GM12872 (cell line): ENCODE data around the gene PAX8.

Source experiments
- TF ChIP-seq, protein P1 (sequence below): IDR thresholded peaks from 3 replicates; pipeline ENCODE4 v1.5.1; 2011; ENCODE audit warnings: low read depth, mild to moderate bottlenecking, low read length, moderate library complexity; ENCODE audit not compliant: insufficient read depth

Gene PAX8

DNA sequence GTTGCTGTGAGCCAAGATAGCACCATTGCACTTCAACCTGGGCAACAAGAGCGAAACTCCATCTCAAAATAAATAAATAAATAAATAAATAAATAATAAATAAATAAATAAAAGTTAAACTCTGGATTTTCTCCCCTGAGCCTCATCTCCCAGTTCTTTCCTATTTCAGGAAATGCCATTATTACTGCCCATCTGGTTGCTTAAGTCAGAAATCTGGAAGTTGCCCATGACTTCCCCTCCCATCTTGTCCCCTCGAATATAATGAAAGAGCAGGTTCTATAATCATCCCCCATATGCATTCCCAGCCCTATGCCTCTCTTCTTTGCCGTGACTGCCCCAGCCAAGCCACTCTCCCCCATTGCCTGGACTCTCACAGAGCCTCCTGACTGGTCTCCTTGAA is 109.1 kb downstream of the PAX8 start:
- TF ChIP-seq, protein P1, sequence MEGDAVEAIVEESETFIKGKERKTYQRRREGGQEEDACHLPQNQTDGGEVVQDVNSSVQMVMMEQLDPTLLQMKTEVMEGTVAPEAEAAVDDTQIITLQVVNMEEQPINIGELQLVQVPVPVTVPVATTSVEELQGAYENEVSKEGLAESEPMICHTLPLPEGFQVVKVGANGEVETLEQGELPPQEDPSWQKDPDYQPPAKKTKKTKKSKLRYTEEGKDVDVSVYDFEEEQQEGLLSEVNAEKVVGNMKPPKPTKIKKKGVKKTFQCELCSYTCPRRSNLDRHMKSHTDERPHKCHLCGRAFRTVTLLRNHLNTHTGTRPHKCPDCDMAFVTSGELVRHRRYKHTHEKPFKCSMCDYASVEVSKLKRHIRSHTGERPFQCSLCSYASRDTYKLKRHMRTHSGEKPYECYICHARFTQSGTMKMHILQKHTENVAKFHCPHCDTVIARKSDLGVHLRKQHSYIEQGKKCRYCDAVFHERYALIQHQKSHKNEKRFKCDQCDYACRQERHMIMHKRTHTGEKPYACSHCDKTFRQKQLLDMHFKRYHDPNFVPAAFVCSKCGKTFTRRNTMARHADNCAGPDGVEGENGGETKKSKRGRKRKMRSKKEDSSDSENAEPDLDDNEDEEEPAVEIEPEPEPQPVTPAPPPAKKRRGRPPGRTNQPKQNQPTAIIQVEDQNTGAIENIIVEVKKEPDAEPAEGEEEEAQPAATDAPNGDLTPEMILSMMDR = no peak

DNA sequence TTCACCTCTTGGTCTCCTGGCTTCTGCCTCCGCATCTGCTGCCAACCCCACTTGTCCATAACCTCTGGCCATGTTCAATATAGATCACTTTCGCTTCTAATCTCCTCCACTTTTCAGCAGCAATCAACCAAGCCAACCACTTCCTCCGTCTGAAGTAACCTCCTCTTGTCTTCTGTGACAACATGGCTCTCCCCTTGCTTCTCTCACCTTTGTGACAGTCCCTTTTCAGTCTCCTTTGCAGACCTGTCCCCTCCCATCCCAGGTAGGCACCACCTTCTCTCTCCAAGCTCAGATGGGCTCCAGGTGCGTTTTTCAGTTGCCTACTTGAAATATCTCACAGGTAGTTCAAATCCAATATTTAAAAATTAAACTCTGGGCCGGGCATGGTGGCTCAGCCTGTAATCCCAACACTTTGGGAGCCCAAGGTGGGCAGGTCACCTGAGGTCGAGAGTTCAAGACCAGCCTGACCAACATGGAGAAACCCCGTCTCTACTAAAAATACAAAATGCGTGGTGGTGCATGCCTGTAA is 109.7 kb downstream of the PAX8 start:
- TF ChIP-seq, protein P1 = no peak

DNA sequence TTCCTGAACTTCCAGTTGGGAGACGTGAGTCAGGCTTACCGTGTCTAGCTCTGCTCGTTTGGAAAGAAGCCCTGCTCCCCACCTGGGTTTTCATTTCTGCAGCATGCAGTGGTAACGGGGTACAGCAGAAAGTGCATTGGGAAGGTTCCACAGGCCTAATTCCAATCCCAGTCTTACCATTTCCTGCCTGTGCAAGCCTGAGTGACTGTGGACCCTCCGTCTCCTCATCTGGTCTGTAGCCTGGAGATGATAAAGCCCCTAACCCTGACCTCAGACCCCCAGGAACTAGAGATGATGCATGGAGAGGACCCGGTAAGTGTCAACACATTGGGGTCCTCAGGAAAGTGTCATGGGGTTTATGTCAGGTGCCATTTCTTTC is 110.8 kb downstream of the PAX8 start:
- TF ChIP-seq, protein P1 = no peak

DNA sequence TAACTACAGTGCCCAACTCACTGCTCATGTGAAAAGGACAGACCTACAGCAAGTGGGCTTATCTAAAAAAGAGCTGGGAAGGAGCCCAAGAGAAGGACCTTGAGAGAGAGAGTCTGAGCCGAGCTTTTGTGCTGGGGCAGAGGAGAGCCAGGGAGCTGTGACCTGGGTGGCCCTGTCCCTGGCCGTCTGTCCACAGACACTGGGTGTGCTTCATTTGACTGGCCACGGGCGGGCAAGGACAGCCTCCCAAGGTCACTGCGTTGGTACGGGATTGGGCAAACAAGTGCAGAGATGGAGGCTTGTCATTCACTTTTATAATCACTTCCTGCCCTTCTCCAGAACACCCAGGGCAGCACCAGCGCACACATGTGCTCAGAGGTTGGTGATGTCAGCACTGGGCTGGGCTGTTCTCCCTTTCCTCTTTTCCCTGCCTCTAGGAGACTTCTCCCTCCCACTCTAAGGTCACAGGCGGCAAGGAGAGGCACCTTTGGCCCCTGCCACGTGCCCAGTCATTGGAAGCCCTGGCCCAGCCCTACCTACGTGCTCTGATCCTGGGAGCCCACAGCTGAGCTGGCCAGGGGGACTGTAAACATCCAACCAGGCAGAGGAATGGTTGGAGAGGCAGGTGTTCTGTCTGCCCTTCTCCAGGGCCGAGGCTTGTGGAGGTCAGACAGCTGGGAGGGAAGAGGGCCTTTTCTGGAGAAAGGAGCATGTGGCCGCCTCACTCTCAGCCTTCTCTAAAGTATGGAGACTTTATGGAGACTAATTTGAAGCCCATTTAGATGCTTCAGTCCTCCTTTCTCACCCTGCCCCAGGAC is 111.4 kb downstream of the PAX8 start:
- TF ChIP-seq, protein P1 = no peak

DNA sequence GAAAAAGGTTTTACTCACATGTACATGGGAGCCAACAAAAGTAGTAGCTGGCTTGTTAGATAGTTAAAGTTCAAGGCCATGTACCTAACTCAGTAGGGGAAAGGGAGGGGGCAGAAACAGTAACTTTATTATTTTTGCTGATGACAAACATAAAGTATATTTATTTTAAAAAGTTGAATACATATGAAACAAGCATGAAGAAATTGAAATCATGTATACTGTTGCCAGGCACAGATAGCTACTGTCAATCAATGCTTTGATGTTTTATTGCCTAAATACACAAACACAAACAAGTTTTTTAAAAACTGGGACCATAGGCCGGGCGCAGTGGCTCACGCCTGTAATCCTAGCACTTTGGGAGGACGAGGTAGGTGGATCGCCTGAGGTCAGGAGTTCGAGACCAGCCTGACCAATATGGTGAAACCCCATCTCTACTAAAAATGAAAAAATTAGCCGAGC is 112.5 kb downstream of the PAX8 start:
- TF ChIP-seq, protein P1 = no peak
